DOHH2 (cell line): ENCODE results near the gene PMEL.

Experiments
- H3F3A ChIP-seq: fragments of 200-600 bp; sonication (generic), shearing (Covaris generic); 2 replicates; pipeline ENCODE4 v1.6.0; 2016; ENCODE audit warnings: antibody characterized with exemption, mild to moderate bottlenecking; ENCODE audit not compliant: control insufficient read depth, insufficient read depth
- H3K27ac ChIP-seq: fragments of 200-600 bp; sonication (generic); 2 replicates; pipeline ENCODE4 v1.5.1; 2014; ENCODE audit warnings: low read depth, mild to moderate bottlenecking, low read length, moderate library complexity
- H3K27me3 ChIP-seq: fragments of 200-600 bp; sonication (generic); 2 replicates; pipeline ENCODE4 v1.6.1; 2014; ENCODE audit warnings: mild to moderate bottlenecking, low read length, mixed read lengths; ENCODE audit not compliant: control insufficient read depth
- H3K36me3 ChIP-seq: fragments of 200-600 bp; sonication (generic); 2 replicates; pipeline ENCODE4 v1.6.1; 2014; ENCODE audit warnings: mild to moderate bottlenecking, low read length, moderate library complexity, mixed read lengths; ENCODE audit not compliant: control insufficient read depth
- H3K4me1 ChIP-seq: fragments of 200-600 bp; sonication (generic); 2 replicates; pipeline ENCODE4 v1.6.1; 2014; ENCODE audit warnings: mild to moderate bottlenecking, low read length, mixed read lengths; ENCODE audit not compliant: control insufficient read depth
- H3K4me2 ChIP-seq: fragments of 200-600 bp; sonication (generic); 2 replicates; pipeline ENCODE4 v1.6.0; 2014; ENCODE audit warnings: mild to moderate bottlenecking, low read length, moderate library complexity
- H3K4me3 ChIP-seq: fragments of 200-600 bp; sonication (generic); 2 replicates; pipeline ENCODE4 v1.5.1; 2014; ENCODE audit warnings: mild to moderate bottlenecking, low read length, mixed read lengths
- H3K79me2 ChIP-seq: fragments of 200-600 bp; sonication (generic); 2 replicates; pipeline ENCODE4 v1.6.1; 2014; ENCODE audit warnings: mild to moderate bottlenecking, low read length, mixed read lengths; ENCODE audit not compliant: control insufficient read depth
- H3K9me2 ChIP-seq: fragments of 200-600 bp; sonication (generic); replicated peaks from 2 replicates; pipeline ENCODE4 v1.6.1; 2014; ENCODE audit warnings: mild to moderate bottlenecking, low read length, mixed read lengths; ENCODE audit not compliant: control insufficient read depth
- H3K9me3 ChIP-seq: fragments of 200-600 bp; sonication (generic); 2 replicates; pipeline ENCODE4 v1.6.1; 2014; ENCODE audit warnings: antibody characterized with exemption, low read length, mixed read lengths; ENCODE audit not compliant: control insufficient read depth, insufficient read depth
- H4K20me1 ChIP-seq: fragments of 200-600 bp; sonication (generic); 2 replicates; pipeline ENCODE4 v1.6.0; 2014; ENCODE audit warnings: low read depth, mild to moderate bottlenecking, antibody characterized with exemption, low read length, moderate library complexity; ENCODE audit not compliant: control insufficient read depth, insufficient read depth
- CTCF ChIP-seq: fragments of 200-600 bp; sonication (generic); IDR thresholded peaks from one replicate; pipeline ENCODE4 v1.5.1; 2014; ENCODE audit warnings: antibody characterized with exemption, mild to moderate bottlenecking, low read depth, low read length; ENCODE audit not compliant: poor library complexity, severe bottlenecking
- EZH2phosphoT487 ChIP-seq: fragments of 200-600 bp; sonication (generic); IDR thresholded peaks from 2 replicates; pipeline ENCODE4 v1.6.1; 2017; ENCODE audit warnings: borderline replicate concordance, mild to moderate bottlenecking, antibody characterized with exemption, low read length, moderate library complexity, mixed read lengths

Gene PMEL

DNA sequence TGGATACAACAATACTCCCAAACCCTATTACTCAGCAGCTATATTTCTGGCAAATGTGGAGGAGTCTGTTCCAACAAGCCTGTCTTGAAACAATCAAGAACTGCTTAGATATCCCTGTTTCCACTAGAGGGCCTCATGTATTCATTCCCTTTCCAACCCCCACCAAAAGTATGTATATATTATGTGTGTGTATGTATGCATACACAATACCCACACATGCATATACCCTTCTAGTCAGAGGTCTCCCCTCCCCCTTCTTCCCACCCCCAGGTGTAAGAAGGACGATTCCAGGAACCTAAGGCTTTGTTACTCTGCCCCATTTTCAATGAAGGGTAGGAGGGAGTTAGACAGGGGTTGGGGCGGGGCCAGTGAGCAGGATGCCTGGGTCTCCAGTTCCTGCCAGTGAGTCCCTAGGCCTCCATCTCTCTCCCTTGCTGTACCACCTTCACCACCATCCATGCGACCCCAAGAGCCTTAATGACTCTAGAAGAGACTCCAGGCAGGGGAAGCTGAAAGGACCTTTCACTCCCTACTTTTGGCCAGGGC, 35.0 kb downstream of the PMEL start, which contains the start of gene DGKA:
DGKA (plus strand) TSS at position 392 of the 546 bp plus-strand sequence. CDS start 5,342 bp downstream, outside the sequence.
- H3K79me2 ChIP-seq: peaks cover 68% of the 10 kb centered on the region
- H3K4me2 ChIP-seq: peak within 1 kb of the TSS; percentile 93
- H3K27ac ChIP-seq: peak within 1 kb of the TSS; percentile 97
- peaks cover 67% of the 10 kb centered on the region for H3K36me3 ChIP-seq
- peak within 1 kb of the TSS; percentile 95 for H3K4me3 ChIP-seq
- peaks cover 29% of the 10 kb centered on the region for H3F3A ChIP-seq
- H3K4me1 ChIP-seq: peaks cover 52% of the 10 kb centered on the region
- no peaks in the 10 kb centered on the region for H3K9me3 ChIP-seq
- TF ChIP-seq EZH2phosphoT487 (no peak), CTCF (peak; percentile 82)
- no peaks in the 10 kb centered on the region for H3K27me3 ChIP-seq
- H4K20me1 ChIP-seq: no peaks in the 10 kb centered on the region
- no peaks in the 10 kb centered on the region for H3K9me2 ChIP-seq

DNA sequence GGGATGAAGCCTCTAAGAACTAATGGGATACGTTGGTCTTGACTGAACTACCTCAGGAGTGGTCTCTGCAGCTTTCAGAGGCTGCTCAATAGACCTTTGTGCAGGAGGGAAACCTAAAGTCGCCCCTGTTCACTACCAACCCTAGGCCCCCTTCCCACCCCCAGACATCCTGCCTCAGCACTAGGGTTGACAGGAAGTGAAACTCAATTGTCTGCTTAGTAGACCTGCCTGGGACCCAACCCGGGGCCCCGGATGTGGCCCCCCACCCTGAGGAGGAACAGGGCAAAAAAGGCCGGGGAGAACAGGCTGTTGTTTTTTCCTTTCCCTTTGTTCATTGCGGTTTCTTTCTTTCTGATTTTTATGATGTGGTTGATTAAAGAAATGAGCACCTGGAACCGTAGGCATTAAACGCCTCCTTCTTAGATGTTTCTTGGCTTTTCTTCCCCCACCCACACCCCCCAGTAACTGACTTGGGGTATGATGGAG, 36.5 kb downstream of the PMEL start:
- Histone ChIP-seq H4K20me1 (no peaks in the 10 kb centered on the region), H3K4me3 (peak overlapping the region; percentile 95), H3K9me3 (no peaks in the 10 kb centered on the region), H3K79me2 (peaks cover 75% of the 10 kb centered on the region), H3K9me2 (no peaks in the 10 kb centered on the region), H3K27me3 (no peaks in the 10 kb centered on the region), H3K27ac (peak overlapping the region; percentile 97), H3F3A (peaks cover 31% of the 10 kb centered on the region), H3K4me1 (peaks cover 64% of the 10 kb centered on the region), H3K36me3 (peaks cover 67% of the 10 kb centered on the region), H3K4me2 (peak overlapping the region; percentile 93)
- TF ChIP-seq EZH2phosphoT487: no peak
- TF ChIP-seq CTCF: no peak

- Histone ChIP-seq H3K27ac (peak within 1 kb of the TSS; percentile 97), H3K36me3 (peaks cover 63% of the 10 kb centered on the region), H3K9me2 (no peaks in the 10 kb centered on the region), H3K9me3 (no peaks in the 10 kb centered on the region), H3K27me3 (no peaks in the 10 kb centered on the region), H3K4me3 (peak within 1 kb of the TSS; percentile 95), H3K4me2 (peak within 1 kb of the TSS; percentile 93), H4K20me1 (no peaks in the 10 kb centered on the region), H3K4me1 (peaks cover 56% of the 10 kb centered on the region), H3F3A (peaks cover 31% of the 10 kb centered on the region), H3K79me2 (peaks cover 74% of the 10 kb centered on the region)
- TF ChIP-seq EZH2phosphoT487: no peak
- TF ChIP-seq CTCF: no peak
Measured at GRCh38 chr12:55927588-55928502, 38.0 kb downstream of the PMEL start, which contains the start of gene PYM1. TSS of gene PYM1 (minus strand) at chr12:55927894. CDS start at chr12:55927761, 133 bp downstream.
